NT2/D1 (cell line): ENCODE measurements around the gene METTL26.

Experiments
- SUZ12 ChIP-seq: IDR thresholded peaks from 2 replicates; pipeline ENCODE4 v1.6.1; 2011; ENCODE audit not compliant: insufficient read length, insufficient read depth; ENCODE audit errors: extremely low read depth
- YY1 ChIP-seq: IDR thresholded peaks from 2 replicates; pipeline ENCODE4 v1.6.1; 2011; ENCODE audit not compliant: insufficient read length, insufficient read depth
- ZNF274 ChIP-seq: IDR thresholded peaks from 2 replicates; pipeline ENCODE4 v1.6.1; 2011; ENCODE audit warnings: mild to moderate bottlenecking, low read depth, low read length

DNA sequence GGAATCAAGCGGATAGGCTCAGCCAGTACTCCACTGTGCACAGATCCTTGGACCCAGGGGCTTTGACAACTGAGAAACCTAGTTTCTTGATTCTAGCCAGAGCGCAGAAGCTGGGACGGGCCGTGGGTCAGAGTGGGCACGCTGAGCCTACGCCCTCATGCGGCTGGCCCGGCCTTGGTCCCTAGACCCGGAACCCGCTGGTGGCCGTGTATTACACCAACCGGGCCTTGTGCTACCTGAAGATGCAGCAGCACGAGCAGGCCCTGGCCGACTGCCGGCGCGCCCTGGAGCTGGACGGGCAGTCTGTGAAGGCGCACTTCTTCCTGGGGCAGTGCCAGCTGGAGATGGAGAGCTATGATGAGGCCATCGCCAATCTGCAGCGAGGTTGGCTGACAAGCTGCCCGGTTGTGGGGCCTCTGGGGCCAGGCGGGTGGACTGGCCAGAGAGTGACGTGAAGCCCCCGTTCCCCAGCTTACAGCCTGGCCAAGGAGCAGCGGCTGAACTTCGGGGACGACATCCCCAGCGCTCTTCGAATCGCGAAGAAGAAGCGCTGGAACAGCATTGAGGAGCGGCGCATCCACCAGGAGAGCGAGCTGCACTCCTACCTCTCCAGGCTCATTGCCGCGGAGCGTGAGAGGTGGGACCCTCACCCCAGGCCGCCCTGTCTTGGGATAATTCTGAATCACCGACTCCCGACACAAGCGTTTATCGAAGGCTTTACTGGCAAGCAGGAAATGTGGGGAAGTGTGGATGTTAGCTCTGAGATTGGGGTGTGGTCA lies 45.1 kb upstream of the METTL26 start:
- TF ChIP-seq YY1 = no peak
- no peak for TF ChIP-seq SUZ12
- no peak for TF ChIP-seq ZNF274
